H9 (cell line): ENCODE measurements around the gene TFCP2. TPM values are rescaled to one million over a fixed set of nuclear protein-coding genes. Genes with fewer than 3 reads are reported as not detected.
A peak's percentile ranks its signal among the peaks of the same experiment; 100 is the strongest.

Experiments used
- DNase-seq: peaks from one replicate; pipeline ENCODE4 v3.0.0-alpha.2; 2017
- H2AFZ ChIP-seq: one replicate; pipeline ENCODE4 v1.6.1; 2013; ENCODE audit warnings: mild to moderate bottlenecking, low read length, control low read depth, moderate library complexity
- H2AK5ac ChIP-seq: 2 replicates; pipeline ENCODE4 v1.6.1; 2013; ENCODE audit warnings: low read length, control low read depth, mixed read lengths; ENCODE audit not compliant: insufficient read length
- H2BK120ac ChIP-seq: one replicate; pipeline ENCODE4 v1.6.1; 2013; ENCODE audit warnings: low read depth, mild to moderate bottlenecking, low read length, control low read depth, inconsistent platforms; ENCODE audit not compliant: poor library complexity, severe bottlenecking
- H2BK12ac ChIP-seq: 2 replicates; pipeline ENCODE4 v1.6.1; 2013; ENCODE audit warnings: low read length, control low read depth, mixed read lengths, low read depth; ENCODE audit not compliant: insufficient read length
- H2BK15ac ChIP-seq: 2 replicates; pipeline ENCODE4 v1.6.1; 2013; ENCODE audit warnings: low read depth, low read length, control low read depth
- H2BK20ac ChIP-seq: one replicate; pipeline ENCODE4 v1.6.1; 2013; ENCODE audit warnings: low read depth, mild to moderate bottlenecking, low read length, control low read depth, inconsistent platforms; ENCODE audit not compliant: poor library complexity, severe bottlenecking
- H2BK5ac ChIP-seq: 2 replicates; pipeline ENCODE4 v1.6.1; 2013; ENCODE audit warnings: low read length, control low read depth, mixed read lengths; ENCODE audit not compliant: insufficient read length
- H3K14ac ChIP-seq: 2 replicates; pipeline ENCODE4 v1.6.1; 2013; ENCODE audit warnings: low read length, control low read depth; ENCODE audit not compliant: insufficient read depth
- H3K18ac ChIP-seq: 2 replicates; pipeline ENCODE4 v1.6.1; 2013; ENCODE audit warnings: low read depth, mild to moderate bottlenecking, mixed read lengths, low read length, control low read depth; ENCODE audit not compliant: insufficient read length
- H3K23ac ChIP-seq: 2 replicates; pipeline ENCODE4 v1.6.1; 2013; ENCODE audit warnings: low read length, control low read depth, mixed read lengths, low read depth; ENCODE audit not compliant: insufficient read length
- H3K23me2 ChIP-seq: 2 replicates; pipeline ENCODE4 v1.6.1; 2013; ENCODE audit warnings: low read depth, mild to moderate bottlenecking, mixed read lengths, low read length, control low read depth; ENCODE audit not compliant: insufficient read length, poor library complexity, severe bottlenecking
- H3K27ac ChIP-seq: 2 replicates; pipeline ENCODE4 v1.5.1; 2013; ENCODE audit warnings: low read length, control low read depth, mixed read lengths, low read depth; ENCODE audit not compliant: insufficient read length
- H3K27me3 ChIP-seq: 2 replicates; pipeline ENCODE4 v1.6.1; 2013; ENCODE audit warnings: low read length, control low read depth, inconsistent platforms; ENCODE audit not compliant: insufficient read depth
- H3K4ac ChIP-seq: 2 replicates; pipeline ENCODE4 v1.6.1; 2013; ENCODE audit warnings: low read depth, mild to moderate bottlenecking, control low read depth, inconsistent platforms, low read length, moderate library complexity
- H3K4me1 ChIP-seq: 2 replicates; pipeline ENCODE4 v1.6.1; 2013; ENCODE audit warnings: low read length, control low read depth, inconsistent platforms; ENCODE audit not compliant: insufficient read depth
- H3K4me2 ChIP-seq: 2 replicates; pipeline ENCODE4 v1.6.1; 2013; ENCODE audit warnings: low read length, control low read depth, mixed read lengths; ENCODE audit not compliant: insufficient read length, insufficient read depth
- H3K56ac ChIP-seq: 2 replicates; pipeline ENCODE4 v1.6.1; 2013; ENCODE audit warnings: low read depth, mild to moderate bottlenecking, mixed read lengths, low read length, control low read depth; ENCODE audit not compliant: insufficient read length
- H3K79me1 ChIP-seq: 2 replicates; pipeline ENCODE4 v1.6.1; 2013; ENCODE audit warnings: low read depth, mild to moderate bottlenecking, moderate library complexity, low read length, control low read depth, inconsistent platforms; ENCODE audit not compliant: insufficient read depth, poor library complexity, severe bottlenecking
- H3K79me2 ChIP-seq: 2 replicates; pipeline ENCODE4 v1.6.1; 2013; ENCODE audit warnings: low read length, control low read depth, inconsistent platforms; ENCODE audit not compliant: insufficient read depth
- H3K9ac ChIP-seq: 2 replicates; pipeline ENCODE4 v1.6.1; 2013; ENCODE audit warnings: low read length, control low read depth, mixed read lengths; ENCODE audit not compliant: insufficient read length; ENCODE audit errors: extremely low read depth
- H3K9me3 ChIP-seq: one replicate; pipeline ENCODE4 v1.6.1; 2013; ENCODE audit warnings: low read depth, low read length, inconsistent platforms; ENCODE audit not compliant: control insufficient read depth
- H3T11ph ChIP-seq: one replicate; pipeline ENCODE4 v1.6.1; 2013; ENCODE audit warnings: mild to moderate bottlenecking, low read length, control low read depth, inconsistent platforms
- H4K20me1 ChIP-seq: one replicate; pipeline ENCODE4 v1.6.1; 2013; ENCODE audit not compliant: control insufficient read depth, insufficient read length, insufficient read depth
- H4K5ac ChIP-seq: 2 replicates; pipeline ENCODE4 v1.6.1; 2013; ENCODE audit warnings: low read depth, mild to moderate bottlenecking, mixed read lengths, low read length, control low read depth; ENCODE audit not compliant: insufficient read length
- H4K8ac ChIP-seq: replicated peaks from 2 replicates; pipeline ENCODE4 v1.6.1; 2013; ENCODE audit warnings: low read length, control low read depth, mixed read lengths, low read depth; ENCODE audit not compliant: insufficient read length
- H4K91ac ChIP-seq: 2 replicates; pipeline ENCODE4 v1.6.1; 2013; ENCODE audit warnings: low read depth, mild to moderate bottlenecking, moderate library complexity, mixed read lengths, low read length, control low read depth; ENCODE audit not compliant: insufficient read length
- H3K27ac Mint-ChIP-seq, 3 experiments: 2 replicates in 2 of 3; 3 replicates in 1 of 3; pipeline ENCODE4 v1.8.0; 2020 to 2021; ENCODE audit warnings: mixed read lengths in 3 of 3, mild to moderate bottlenecking in 1 of 3, moderate library complexity in 1 of 3
- H3K27me3 Mint-ChIP-seq: 2 replicates; pipeline ENCODE4 v1.8.0; 2021; ENCODE audit warnings: low read depth, mild to moderate bottlenecking, moderate library complexity, mixed read lengths
- H3K36me3 Mint-ChIP-seq, 3 experiments: 2 replicates in 2 of 3; 3 replicates in 1 of 3; pipeline ENCODE4 v1.8.0; 2020 to 2021; ENCODE audit warnings: low read depth in 3 of 3, mixed read lengths in 3 of 3; ENCODE audit not compliant: insufficient read depth in 1 of 3
- H3K4me1 Mint-ChIP-seq, 2 experiments: 2 replicates each; pipeline ENCODE4 v1.8.0; 2020; ENCODE audit warnings: mixed read lengths in 2 of 2
- H3K4me3 Mint-ChIP-seq, 2 experiments: 2 replicates in 1 of 2; 3 replicates in 1 of 2; pipeline ENCODE4 v1.8.0; 2020 to 2021; ENCODE audit warnings: mild to moderate bottlenecking in 2 of 2, mixed read lengths in 2 of 2, moderate library complexity in 1 of 2
- H3K9me3 Mint-ChIP-seq, 2 experiments: 2 replicates in 1 of 2; 3 replicates in 1 of 2; pipeline ENCODE4 v1.8.0; 2020; ENCODE audit warnings: mild to moderate bottlenecking in 2 of 2, mixed read lengths in 2 of 2, moderate library complexity in 1 of 2
- WGBS: extraction: QIAGEN DNeasy Blood & Tissue Kit; methylation state at CpG from one replicate; pipeline ENCODE4 v1.1.7; 2013; ENCODE audit warnings: missing lambda C conversion rate, low lambda C conversion rate, mixed read lengths; ENCODE audit not compliant: insufficient read length; ENCODE audit errors: extremely low coverage; 5-methylcytosine and 5-hydroxymethylcytosine counted together
- total RNA-seq: library from RNA; stranded (reverse); gene quantifications from 2 replicates; pipeline ENCODE4 v1.2.1, GENCODE V29; 2021
- TF ChIP-seq, protein P1 (sequence below): fragments of 200-600 bp; sonication (generic); conservative IDR thresholded peaks from 3 replicates; pipeline ENCODE4 v1.8.0; 2021; ENCODE audit warnings: antibody characterized with exemption, mild to moderate bottlenecking

The TFCP2 gene
- total RNA-seq, 1 experiment from 2014 or later: 27.1 TPM

DNA sequence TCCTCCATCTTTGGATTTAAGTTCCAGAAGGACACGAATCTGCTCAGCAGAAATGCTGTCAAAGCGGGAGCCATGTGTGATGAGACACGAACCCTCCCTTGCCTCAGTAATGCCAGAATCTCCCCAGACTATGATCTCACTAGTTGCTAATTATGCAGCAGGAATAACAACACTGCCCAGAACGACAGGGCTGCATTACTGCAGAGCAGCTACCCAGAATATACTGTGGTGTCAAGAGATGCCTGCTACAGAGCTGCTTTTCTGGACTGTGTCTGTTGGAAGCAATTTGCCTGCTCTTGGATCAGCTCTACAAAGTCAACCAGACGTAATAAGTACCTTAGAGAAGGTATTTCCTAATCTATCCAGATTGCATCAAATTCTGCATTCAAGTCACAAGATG, 95.0 kb downstream of the TFCP2 start:
- Histone ChIP-seq H4K8ac (no peak overlapping the region), H2BK15ac (no peak overlapping the region), H3K56ac (no peak overlapping the region), H2AK5ac (no peak overlapping the region), H2BK20ac (no peak overlapping the region), H3K23ac (no peak overlapping the region), H3K79me1 (peaks cover 11% of the 10 kb centered on the region), H3K9me3 (no peaks in the 10 kb centered on the region), H4K91ac (no peak overlapping the region), H3K4me1 (peaks cover 2% of the 10 kb centered on the region; the same call in 1 of the 2 replicates), H2BK12ac (no peak overlapping the region), H3K4ac (no peak overlapping the region), H3K9ac (no peak overlapping the region), H4K5ac (no peak overlapping the region), H3K18ac (no peak overlapping the region), H2AFZ (no peak overlapping the region), H3K14ac (no peak overlapping the region), H3K79me2 (peaks cover 12% of the 10 kb centered on the region; the same call in 1 of the 2 replicates), H3T11ph (no peak overlapping the region), H4K20me1 (no peaks in the 10 kb centered on the region), H3K27ac (no peak overlapping the region), H2BK120ac (no peak overlapping the region), H3K4me2 (no peak overlapping the region), H3K27me3 (no peaks in the 10 kb centered on the region), H3K23me2 (peaks cover 6% of the 10 kb centered on the region), H2BK5ac (no peak overlapping the region)
- TF ChIP-seq, protein P1, sequence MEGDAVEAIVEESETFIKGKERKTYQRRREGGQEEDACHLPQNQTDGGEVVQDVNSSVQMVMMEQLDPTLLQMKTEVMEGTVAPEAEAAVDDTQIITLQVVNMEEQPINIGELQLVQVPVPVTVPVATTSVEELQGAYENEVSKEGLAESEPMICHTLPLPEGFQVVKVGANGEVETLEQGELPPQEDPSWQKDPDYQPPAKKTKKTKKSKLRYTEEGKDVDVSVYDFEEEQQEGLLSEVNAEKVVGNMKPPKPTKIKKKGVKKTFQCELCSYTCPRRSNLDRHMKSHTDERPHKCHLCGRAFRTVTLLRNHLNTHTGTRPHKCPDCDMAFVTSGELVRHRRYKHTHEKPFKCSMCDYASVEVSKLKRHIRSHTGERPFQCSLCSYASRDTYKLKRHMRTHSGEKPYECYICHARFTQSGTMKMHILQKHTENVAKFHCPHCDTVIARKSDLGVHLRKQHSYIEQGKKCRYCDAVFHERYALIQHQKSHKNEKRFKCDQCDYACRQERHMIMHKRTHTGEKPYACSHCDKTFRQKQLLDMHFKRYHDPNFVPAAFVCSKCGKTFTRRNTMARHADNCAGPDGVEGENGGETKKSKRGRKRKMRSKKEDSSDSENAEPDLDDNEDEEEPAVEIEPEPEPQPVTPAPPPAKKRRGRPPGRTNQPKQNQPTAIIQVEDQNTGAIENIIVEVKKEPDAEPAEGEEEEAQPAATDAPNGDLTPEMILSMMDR: no peak
- Mint-ChIP-seq H3K4me3 (no peak overlapping the region), H3K9me3 (peaks cover 0 to 2% of the 10 kb centered on the region in 2 experiments; a peak in 2 of 5 replicates), H3K27ac (peak overlapping the region in 2 of 3 experiments; percentile 33 to 37; a peak in 2 of 7 replicates), H3K27me3 (no peaks in the 10 kb centered on the region), H3K36me3 (peaks cover 21 to 40% (median 34%) of the 10 kb centered on the region in 3 experiments), H3K4me1 (peaks cover 13 to 17% of the 10 kb centered on the region in 2 experiments)
- no peak for DNase-seq
- WGBS: no CpG with 5 or more reads among the region's 5 CpGs
